Muscle of leg (tissue), 11 donors: ENCODE results near the gene ZNF226. TPM values are rescaled to one million over a fixed set of nuclear protein-coding genes. Genes with fewer than 3 reads are reported as not detected.
"Not testable (repeated sequence)": the region's sequence is repeated elsewhere in the genome, so short reads cannot be mapped to it uniquely, and the experiment has no call there.

Experiments used
- DNase-seq: peaks from one replicate; pipeline ENCODE4 v3.0.0; 2013
- H3K27ac ChIP-seq: one replicate; pipeline ENCODE4 v1.5.1; 2013; ENCODE audit warnings: mild to moderate bottlenecking, low read length, control low read depth
- H3K27me3 ChIP-seq: one replicate; pipeline ENCODE4 v1.6.1; 2013; ENCODE audit warnings: low read length; ENCODE audit not compliant: control insufficient read depth, insufficient read depth
- H3K36me3 ChIP-seq: one replicate; pipeline ENCODE4 v1.6.1; 2013; ENCODE audit warnings: low read length; ENCODE audit not compliant: control insufficient read depth, insufficient read depth
- H3K4me1 ChIP-seq: one replicate; pipeline ENCODE4 v1.6.1; 2013; ENCODE audit warnings: low read length; ENCODE audit not compliant: control insufficient read depth, insufficient read depth
- H3K4me3 ChIP-seq: one replicate; pipeline ENCODE4 v1.5.1; 2013; ENCODE audit warnings: low read length, control low read depth
- H3K9me3 ChIP-seq: replicated peaks from 2 replicates; pipeline ENCODE4 v1.6.1; 2013; ENCODE audit warnings: low read depth, low read length; ENCODE audit not compliant: control insufficient read depth
- WGBS: methylation state at CpG from one replicate; pipeline ENCODE4 v1.1.5; 2013; ENCODE audit warnings: missing lambda C conversion rate; ENCODE audit not compliant: insufficient coverage; 5-methylcytosine and 5-hydroxymethylcytosine counted together
- polyA plus RNA-seq, 8 donors: library from polyadenylated mRNA; unstranded; fragments of 120-200 nt; gene quantifications; one replicate each; pipeline versions ENCODE4 v1.2.1 to v1.2.3, GENCODE V29; 2013; ENCODE audit warnings: inconsistent platforms in 1 of 8, low replicate concordance in 1 of 8; ENCODE audit not compliant: insufficient read length in 8 of 8, insufficient read depth in 1 of 8
- total RNA-seq: library from RNA; stranded (reverse); fragments of 120-200 nt; gene quantifications from one replicate; pipeline ENCODE4 v1.2.4, GENCODE V29; 2013

ZNF226 gene
- total and polyA plus RNA-seq, 9 donors: 10.1 to 20.9 (median 12.2) TPM

- no CpG with 5 or more reads among the region's 2 CpGs for WGBS
- H3K27me3 ChIP-seq: no peaks in the 10 kb centered on the region
Observed at GRCh38 chr19:44204772-44205171, 39.9 kb downstream of the ZNF226 start.

GRCh38 chr19:44207126-44207803, 42.4 kb downstream of the ZNF226 start:
- Histone ChIP-seq H3K9me3 (peaks cover 4% of the 10 kb centered on the region), H3K4me1 (no peaks in the 10 kb centered on the region), H3K27me3 (no peaks in the 10 kb centered on the region), H3K27ac (peak overlapping the region; percentile 99), H3K4me3 (peak overlapping the region; percentile 86), H3K36me3 (no peaks in the 10 kb centered on the region)
- peak; percentile 98 for DNase-seq
- WGBS: 8% methylated on average over 21 of the region's 26 CpGs

More at GRCh38 chr19:44204772-44205171, 39.9 kb downstream of the ZNF226 start:
- no peaks in the 10 kb centered on the region for H3K36me3 ChIP-seq
- H3K27ac ChIP-seq: no peak overlapping the region
- H3K4me3 ChIP-seq: no peak overlapping the region
- H3K4me1 ChIP-seq: no peaks in the 10 kb centered on the region
- H3K9me3 ChIP-seq: peaks cover 4% of the 10 kb centered on the region
- DNase-seq: no peak

- Histone ChIP-seq H3K27ac (peak within 1 kb of the TSS; percentile 95), H3K36me3 (peaks cover 16% of the 10 kb centered on the region), H3K27me3 (no peaks in the 10 kb centered on the region), H3K4me3 (peak within 1 kb of the TSS; percentile 97), H3K9me3 (no peaks in the 10 kb centered on the region), H3K4me1 (peaks cover 2% of the 10 kb centered on the region)
- peak; percentile 99 for DNase-seq
- WGBS: 1% methylated on average over 12 of the region's 37 CpGs
Observed at GRCh38 chr19:44212250-44212865, 47.5 kb downstream of the ZNF226 start, which contains the start of gene ZNF227. Gene ZNF227, plus strand, starts transcription at chr19:44212532. Its CDS starts 5,261 bp downstream, at chr19:44217793.

- Histone ChIP-seq H3K27ac (peak overlapping the region; percentile 95), H3K27me3 (no peaks in the 10 kb centered on the region), H3K4me1 (peaks cover 2% of the 10 kb centered on the region), H3K9me3 (no peaks in the 10 kb centered on the region), H3K36me3 (peaks cover 20% of the 10 kb centered on the region), H3K4me3 (peak overlapping the region; percentile 97)
- DNase-seq: peak; percentile 49
- 0% methylated on average over 2 of the region's 15 CpGs for WGBS
Observed at GRCh38 chr19:44212866-44213346, 48.0 kb downstream of the ZNF226 start.

GRCh38 chr19:44219926-44220325, 55.0 kb downstream of the ZNF226 start:
- DNase-seq, H3K27ac ChIP-seq, H3K4me1 ChIP-seq, H3K27me3 ChIP-seq, H3K4me3 ChIP-seq, H3K9me3 ChIP-seq: not testable (repeated sequence)
- WGBS: no CpG with 5 or more reads among the region's 3 CpGs
- H3K36me3 ChIP-seq: peaks cover 19% of the 10 kb centered on the region

- WGBS: no CpG with 5 or more reads among the region's 6 CpGs
- H3K9me3 ChIP-seq, H3K4me1 ChIP-seq, H3K4me3 ChIP-seq, H3K27ac ChIP-seq, H3K27me3 ChIP-seq, DNase-seq: not testable (repeated sequence)
- peaks cover 17% of the 10 kb centered on the region for H3K36me3 ChIP-seq
Observed at GRCh38 chr19:44220761-44221160, 55.9 kb downstream of the ZNF226 start.

- not testable (repeated sequence) for H3K4me3 ChIP-seq, H3K4me1 ChIP-seq, H3K27me3 ChIP-seq, H3K9me3 ChIP-seq, H3K27ac ChIP-seq, DNase-seq
- H3K36me3 ChIP-seq: peaks cover 17% of the 10 kb centered on the region
- WGBS: no CpG with 5 or more reads among the region's 3 CpGs
Observed at GRCh38 chr19:44221291-44221690, 56.4 kb downstream of the ZNF226 start.

Other genes with a start within 250 kb of the ZNF226 start
- gene ZNF45, start 229.8 kb upstream of the ZNF226 start, total RNA-seq: 18.1 TPM
- gene ZNF45, start 229.8 kb upstream of the ZNF226 start, polyA plus RNA-seq: 10 to 100 TPM; 10.5 to 18.1 (median 12.9) TPM
- gene ZNF221, start 213.9 kb upstream of the ZNF226 start, total RNA-seq: 7.6 TPM
- 1 to 10 TPM in 7 of 8 donors, under 1 TPM in 1; 0.93 to 3.2 (median 2.8) TPM for gene ZNF221, start 213.9 kb upstream of the ZNF226 start, polyA plus RNA-seq
- gene ZNF155, start 180.9 kb upstream of the ZNF226 start, total RNA-seq: 9.3 TPM
- 1 to 10 TPM; 5.7 to 8.5 (median 6.8) TPM for gene ZNF155, start 180.9 kb upstream of the ZNF226 start, polyA plus RNA-seq
- 3.8 TPM for gene ZNF230, start 162.1 kb upstream of the ZNF226 start, total RNA-seq
- gene ZNF230, start 162.1 kb upstream of the ZNF226 start, polyA plus RNA-seq: 1 to 10 TPM; 2.3 to 3.3 (median 2.6) TPM
- gene ZNF222, start 139.7 kb upstream of the ZNF226 start, total RNA-seq: 5.8 TPM
- gene ZNF222, start 139.7 kb upstream of the ZNF226 start, polyA plus RNA-seq: 1 to 10 TPM; 3.6 to 5.5 (median 4.3) TPM
- gene ZNF223, start 113.1 kb upstream of the ZNF226 start, total RNA-seq: 7.4 TPM
- gene ZNF223, start 113.1 kb upstream of the ZNF226 start, polyA plus RNA-seq: 1 to 10 TPM; 3.6 to 5.1 (median 4.4) TPM
- 3.4 TPM for gene ZNF284, start 92.9 kb upstream of the ZNF226 start, total RNA-seq
- gene ZNF284, start 92.9 kb upstream of the ZNF226 start, polyA plus RNA-seq: 1 to 10 TPM; 1.9 to 3.2 (median 2.6) TPM
- gene ZNF224, start 70.7 kb upstream of the ZNF226 start, total RNA-seq: 18.8 TPM
- 10 to 100 TPM; 10.6 to 21.4 (median 14.0) TPM for gene ZNF224, start 70.7 kb upstream of the ZNF226 start, polyA plus RNA-seq
- gene ZNF225, start 51.7 kb upstream of the ZNF226 start, total RNA-seq: 6.6 TPM
- 1 to 10 TPM; 3.7 to 5.7 (median 4.8) TPM for gene ZNF225, start 51.7 kb upstream of the ZNF226 start, polyA plus RNA-seq
- 13.9 TPM for gene ZNF234, start 23.5 kb upstream of the ZNF226 start, total RNA-seq
- 1 to 10 TPM; 6.9 to 9.7 (median 7.4) TPM for gene ZNF234, start 23.5 kb upstream of the ZNF226 start, polyA plus RNA-seq
- 18.9 TPM for gene ZNF227, start 47.4 kb downstream of the ZNF226 start, total RNA-seq
- 10 to 100 TPM; 11.1 to 15.1 (median 12.7) TPM for gene ZNF227, start 47.4 kb downstream of the ZNF226 start, polyA plus RNA-seq
- 2.4 TPM for gene ZNF233, start 94.8 kb downstream of the ZNF226 start, total RNA-seq
- gene ZNF233, start 94.8 kb downstream of the ZNF226 start, polyA plus RNA-seq: 1 to 10 TPM; 1.4 to 3.5 (median 2.5) TPM
- 8.6 TPM for gene ZNF235, start 139.9 kb downstream of the ZNF226 start, total RNA-seq
- gene ZNF235, start 139.9 kb downstream of the ZNF226 start, polyA plus RNA-seq: 1 to 10 TPM; 4.3 to 6.9 (median 5.8) TPM
- 8.9 TPM for gene ZNF112, start 191.6 kb downstream of the ZNF226 start, total RNA-seq
- 1 to 10 TPM; 4.9 to 6.4 (median 6.0) TPM for gene ZNF112, start 191.6 kb downstream of the ZNF226 start, polyA plus RNA-seq
- 7.2 TPM for gene ZNF285, start 236.5 kb downstream of the ZNF226 start, total RNA-seq
- 1 to 10 TPM; 3.5 to 6.8 (median 4.4) TPM for gene ZNF285, start 236.5 kb downstream of the ZNF226 start, polyA plus RNA-seq